Stimulated activated CD4-positive, alpha-beta T cell treated with anti-CD3 and anti-CD28 coated beads, Interleukin-12 subunit alpha, Interleukin-12 subunit beta, amount 100 ng/mL, for 48 hours (primary cell): Measurements from ENCODE around the gene PCED1B.
"Not testable (repeated sequence)": the region's sequence is repeated elsewhere in the genome, so short reads cannot be mapped to it uniquely, and the experiment has no call there.

Source experiments
- DNase-seq, 3 donors: peaks; one replicate each; pipeline ENCODE4 v3.0.0-alpha.2; 2020; ENCODE audit warnings: low read depth in 2 of 3, low spot score in 1 of 3

PCED1B gene

GRCh38 chr12:47160316-47161244 is 81.2 kb downstream of the PCED1B start:
- no peak for DNase-seq

GRCh38 chr12:47164116-47164515 is 84.7 kb downstream of the PCED1B start:
- no peak for DNase-seq

GRCh38 chr12:47164724-47165439 is 85.5 kb downstream of the PCED1B start:
- DNase-seq: no peak

- DNase-seq: no peak
Observed at GRCh38 chr12:47165934-47166333, 86.5 kb downstream of the PCED1B start.

- no peak for DNase-seq
Observed at GRCh38 chr12:47166365-47166764, 86.9 kb downstream of the PCED1B start.

- DNase-seq: not testable (repeated sequence)
Observed at GRCh38 chr12:47170281-47170680, 90.9 kb downstream of the PCED1B start.

- DNase-seq: no peak
Observed at GRCh38 chr12:47178014-47178413, 98.6 kb downstream of the PCED1B start.

- not testable (repeated sequence) for DNase-seq
Observed at GRCh38 chr12:47182164-47182938, 102.9 kb downstream of the PCED1B start.

GRCh38 chr12:47184229-47184628 is 104.8 kb downstream of the PCED1B start:
- DNase-seq: no peak

- no peak for DNase-seq
Observed at GRCh38 chr12:47184813-47185212, 105.4 kb downstream of the PCED1B start.

- no peak for DNase-seq
Observed at GRCh38 chr12:47186246-47186645, 106.8 kb downstream of the PCED1B start.

- DNase-seq: no peak
Observed at GRCh38 chr12:47188576-47189441, 109.4 kb downstream of the PCED1B start.

- DNase-seq: no peak
Observed at GRCh38 chr12:47189728-47190127, 110.3 kb downstream of the PCED1B start.

GRCh38 chr12:47190271-47190750 is 110.9 kb downstream of the PCED1B start:
- peak in 1 of 3 donors; percentile 51 for DNase-seq

- no peak for DNase-seq
Observed at GRCh38 chr12:47190905-47191304, 111.5 kb downstream of the PCED1B start.

GRCh38 chr12:47192051-47192450 is 112.6 kb downstream of the PCED1B start:
- no peak for DNase-seq

GRCh38 chr12:47193066-47193465 is 113.6 kb downstream of the PCED1B start:
- no peak for DNase-seq

- no peak for DNase-seq
Observed at GRCh38 chr12:47194501-47194900, 115.1 kb downstream of the PCED1B start.

GRCh38 chr12:47200446-47200845 is 121.0 kb downstream of the PCED1B start:
- DNase-seq: no peak

- DNase-seq: not testable (repeated sequence)
Observed at GRCh38 chr12:47201190-47201589, 121.8 kb downstream of the PCED1B start.
